Nephron progenitor cell (in vitro differentiated cells): ENCODE results near the gene EGLN2.

Source experiments
- DNase-seq: peaks from one replicate; pipeline ENCODE4 v3.0.0; 2021
- H3K27ac Mint-ChIP-seq: 2 replicates; pipeline ENCODE4 v1.8.0; 2021; ENCODE audit warnings: mild to moderate bottlenecking, moderate library complexity, mixed read lengths
- H3K27me3 Mint-ChIP-seq: 2 replicates; pipeline ENCODE4 v1.8.0; 2021; ENCODE audit warnings: mild to moderate bottlenecking, low read depth, mixed read lengths; ENCODE audit not compliant: poor library complexity
- H3K36me3 Mint-ChIP-seq: 2 replicates; pipeline ENCODE4 v1.8.0; 2021; ENCODE audit warnings: low read depth, mixed read lengths
- H3K4me1 Mint-ChIP-seq: 2 replicates; pipeline ENCODE4 v1.8.0; 2021; ENCODE audit warnings: mixed read lengths
- H3K4me3 Mint-ChIP-seq: 2 replicates; pipeline ENCODE4 v1.8.0; 2021; ENCODE audit warnings: mild to moderate bottlenecking, moderate library complexity, mixed read lengths
- H3K9me3 Mint-ChIP-seq: 2 replicates; pipeline ENCODE4 v1.8.0; 2021; ENCODE audit warnings: mild to moderate bottlenecking, moderate library complexity, mixed read lengths
- TF ChIP-seq, protein P1 (sequence below): fragments of 200-600 bp; sonication (generic); IDR thresholded peaks from 2 replicates; pipeline ENCODE4 v1.5.0; 2021; ENCODE audit warnings: antibody characterized with exemption

The EGLN2 gene

DNA sequence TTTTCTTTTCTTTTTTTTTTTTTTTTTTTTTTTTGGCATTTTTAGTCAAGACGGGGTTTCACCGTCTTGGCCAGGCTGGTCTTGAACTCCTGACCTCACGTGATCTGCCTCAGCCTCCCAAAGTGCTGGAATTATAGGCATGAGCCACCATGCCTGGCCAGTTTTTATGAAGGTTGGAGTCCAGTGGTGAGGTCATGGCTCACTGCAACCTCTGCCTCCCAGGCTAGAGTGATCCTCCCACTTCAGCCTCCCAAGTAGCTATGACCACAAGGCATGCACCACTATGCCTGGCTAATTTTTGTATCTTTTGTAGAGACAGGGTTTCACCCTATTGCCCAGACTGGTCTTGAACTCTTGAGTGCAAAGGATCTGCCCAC lies 43.8 kb upstream of the EGLN2 start:
- H3K9me3 Mint-ChIP-seq: no peaks in the 10 kb centered on the region
- no peak overlapping the region for H3K27ac Mint-ChIP-seq
- TF ChIP-seq, protein P1, sequence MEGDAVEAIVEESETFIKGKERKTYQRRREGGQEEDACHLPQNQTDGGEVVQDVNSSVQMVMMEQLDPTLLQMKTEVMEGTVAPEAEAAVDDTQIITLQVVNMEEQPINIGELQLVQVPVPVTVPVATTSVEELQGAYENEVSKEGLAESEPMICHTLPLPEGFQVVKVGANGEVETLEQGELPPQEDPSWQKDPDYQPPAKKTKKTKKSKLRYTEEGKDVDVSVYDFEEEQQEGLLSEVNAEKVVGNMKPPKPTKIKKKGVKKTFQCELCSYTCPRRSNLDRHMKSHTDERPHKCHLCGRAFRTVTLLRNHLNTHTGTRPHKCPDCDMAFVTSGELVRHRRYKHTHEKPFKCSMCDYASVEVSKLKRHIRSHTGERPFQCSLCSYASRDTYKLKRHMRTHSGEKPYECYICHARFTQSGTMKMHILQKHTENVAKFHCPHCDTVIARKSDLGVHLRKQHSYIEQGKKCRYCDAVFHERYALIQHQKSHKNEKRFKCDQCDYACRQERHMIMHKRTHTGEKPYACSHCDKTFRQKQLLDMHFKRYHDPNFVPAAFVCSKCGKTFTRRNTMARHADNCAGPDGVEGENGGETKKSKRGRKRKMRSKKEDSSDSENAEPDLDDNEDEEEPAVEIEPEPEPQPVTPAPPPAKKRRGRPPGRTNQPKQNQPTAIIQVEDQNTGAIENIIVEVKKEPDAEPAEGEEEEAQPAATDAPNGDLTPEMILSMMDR: no peak
- peaks cover 61% of the 10 kb centered on the region for H3K36me3 Mint-ChIP-seq
- no peak overlapping the region for H3K4me3 Mint-ChIP-seq
- H3K27me3 Mint-ChIP-seq: no peaks in the 10 kb centered on the region
- peaks cover 51% of the 10 kb centered on the region for H3K4me1 Mint-ChIP-seq
- DNase-seq: no peak

DNA sequence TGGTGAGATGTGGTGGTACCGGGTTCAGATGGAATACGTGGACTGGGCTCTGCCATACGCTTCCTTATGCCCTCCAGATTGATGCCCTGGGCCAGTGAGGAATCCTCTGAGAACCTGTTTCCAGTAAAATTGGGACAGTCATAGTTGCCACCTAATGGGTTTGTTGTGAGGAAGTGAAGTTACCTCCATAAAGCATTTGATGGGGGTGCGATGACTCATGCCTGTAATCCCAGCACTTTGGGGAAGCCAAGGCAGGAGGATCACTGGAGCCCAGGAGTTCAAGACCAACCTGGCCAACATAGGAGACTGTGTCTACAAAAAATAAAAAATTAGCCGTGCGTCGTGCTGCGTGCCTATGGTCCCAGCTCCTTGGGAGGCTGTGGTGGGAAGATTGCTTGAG lies 43.2 kb upstream of the EGLN2 start:
- Mint-ChIP-seq H3K36me3 (peaks cover 66% of the 10 kb centered on the region), H3K4me1 (peaks cover 49% of the 10 kb centered on the region), H3K4me3 (peak overlapping the region; percentile 40), H3K27ac (peak overlapping the region; percentile 87), H3K27me3 (no peaks in the 10 kb centered on the region), H3K9me3 (no peaks in the 10 kb centered on the region)
- DNase-seq: no peak
- TF ChIP-seq, protein P1: no peak

DNA sequence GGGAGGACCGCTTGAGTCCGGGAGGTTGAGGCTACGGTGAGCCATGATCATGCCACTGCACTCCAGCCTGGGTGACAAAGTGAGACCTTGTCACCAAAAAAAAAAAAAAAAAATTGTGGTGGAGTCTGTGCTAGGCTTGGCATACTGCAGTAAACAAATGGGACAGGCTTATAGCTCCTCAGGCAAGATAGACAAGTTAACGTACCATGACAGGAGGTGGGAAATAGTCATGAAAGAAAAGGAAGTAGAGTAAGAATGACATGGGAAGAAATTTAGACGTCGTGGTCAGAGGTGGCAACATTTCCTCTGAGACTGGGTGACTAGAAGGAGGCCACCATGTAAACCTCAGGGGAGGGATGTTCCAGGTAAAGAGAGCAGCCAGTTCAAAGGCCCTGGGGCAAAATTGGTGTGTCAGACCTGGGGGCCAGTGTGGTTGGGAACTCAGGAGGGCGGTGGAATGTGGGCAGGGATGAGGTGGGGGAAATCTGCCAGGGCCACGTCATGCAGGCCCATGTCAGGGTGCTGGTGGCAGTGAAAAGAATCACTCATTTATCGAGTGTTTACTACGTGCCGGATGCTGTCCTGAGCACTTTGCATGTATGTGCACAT lies 42.4 kb upstream of the EGLN2 start:
- H3K4me3 Mint-ChIP-seq: peak overlapping the region; percentile 29
- TF ChIP-seq, protein P1: no peak
- H3K4me1 Mint-ChIP-seq: peaks cover 43% of the 10 kb centered on the region
- no peaks in the 10 kb centered on the region for H3K9me3 Mint-ChIP-seq
- no peak for DNase-seq
- H3K27me3 Mint-ChIP-seq: no peaks in the 10 kb centered on the region
- H3K27ac Mint-ChIP-seq: peak overlapping the region; percentile 82
- H3K36me3 Mint-ChIP-seq: peaks cover 72% of the 10 kb centered on the region

DNA sequence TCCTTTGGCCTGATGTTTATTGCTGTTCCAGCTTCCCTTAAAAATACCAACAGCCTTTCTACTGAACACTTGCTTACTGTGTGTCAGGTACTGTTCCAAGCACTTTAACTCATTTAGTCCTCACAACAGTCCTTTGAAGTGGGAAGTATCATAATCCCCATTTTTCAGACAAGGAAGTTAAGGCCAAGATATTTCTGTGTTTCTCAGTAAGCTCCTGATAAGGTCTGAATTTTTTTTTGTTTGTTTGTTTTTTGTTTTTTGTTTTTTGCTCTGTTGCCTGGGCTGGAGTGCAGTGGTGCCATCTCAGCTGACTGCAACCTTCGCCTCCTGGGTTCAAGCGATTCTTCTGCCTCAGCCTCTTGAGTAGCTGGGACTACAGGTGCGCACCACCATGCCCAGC lies 40.5 kb upstream of the EGLN2 start:
- no peak for DNase-seq
- H3K27me3 Mint-ChIP-seq: no peaks in the 10 kb centered on the region
- no peak overlapping the region for H3K4me3 Mint-ChIP-seq
- TF ChIP-seq, protein P1: no peak
- H3K4me1 Mint-ChIP-seq: peaks cover 28% of the 10 kb centered on the region
- no peaks in the 10 kb centered on the region for H3K9me3 Mint-ChIP-seq
- peaks cover 76% of the 10 kb centered on the region for H3K36me3 Mint-ChIP-seq
- no peak overlapping the region for H3K27ac Mint-ChIP-seq

DNA sequence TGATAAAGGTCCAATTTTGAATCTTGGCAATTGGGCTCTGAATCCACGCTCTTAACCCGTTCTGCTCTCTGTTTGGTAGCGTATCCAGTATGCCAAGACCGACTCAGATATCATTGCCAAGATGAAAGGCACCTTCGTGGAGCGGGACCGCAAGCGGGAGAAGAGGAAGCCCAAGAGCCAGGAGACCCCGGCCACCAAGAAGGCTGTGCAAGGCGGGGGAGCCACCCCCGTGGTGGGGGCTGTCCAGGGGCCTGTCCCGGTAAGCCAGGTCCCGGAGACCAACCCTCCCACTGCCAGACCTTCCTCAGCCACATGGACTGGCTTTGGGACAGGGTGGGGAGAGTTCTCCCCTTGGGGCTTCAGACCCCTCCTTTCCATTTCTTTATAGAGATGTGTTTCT lies 39.6 kb upstream of the EGLN2 start:
- H3K4me3 Mint-ChIP-seq: no peak overlapping the region
- H3K27ac Mint-ChIP-seq: no peak overlapping the region
- DNase-seq: no peak
- peaks cover 21% of the 10 kb centered on the region for H3K4me1 Mint-ChIP-seq
- TF ChIP-seq, protein P1: no peak
- H3K36me3 Mint-ChIP-seq: peaks cover 81% of the 10 kb centered on the region
- H3K9me3 Mint-ChIP-seq: no peaks in the 10 kb centered on the region
- H3K27me3 Mint-ChIP-seq: no peaks in the 10 kb centered on the region

DNA sequence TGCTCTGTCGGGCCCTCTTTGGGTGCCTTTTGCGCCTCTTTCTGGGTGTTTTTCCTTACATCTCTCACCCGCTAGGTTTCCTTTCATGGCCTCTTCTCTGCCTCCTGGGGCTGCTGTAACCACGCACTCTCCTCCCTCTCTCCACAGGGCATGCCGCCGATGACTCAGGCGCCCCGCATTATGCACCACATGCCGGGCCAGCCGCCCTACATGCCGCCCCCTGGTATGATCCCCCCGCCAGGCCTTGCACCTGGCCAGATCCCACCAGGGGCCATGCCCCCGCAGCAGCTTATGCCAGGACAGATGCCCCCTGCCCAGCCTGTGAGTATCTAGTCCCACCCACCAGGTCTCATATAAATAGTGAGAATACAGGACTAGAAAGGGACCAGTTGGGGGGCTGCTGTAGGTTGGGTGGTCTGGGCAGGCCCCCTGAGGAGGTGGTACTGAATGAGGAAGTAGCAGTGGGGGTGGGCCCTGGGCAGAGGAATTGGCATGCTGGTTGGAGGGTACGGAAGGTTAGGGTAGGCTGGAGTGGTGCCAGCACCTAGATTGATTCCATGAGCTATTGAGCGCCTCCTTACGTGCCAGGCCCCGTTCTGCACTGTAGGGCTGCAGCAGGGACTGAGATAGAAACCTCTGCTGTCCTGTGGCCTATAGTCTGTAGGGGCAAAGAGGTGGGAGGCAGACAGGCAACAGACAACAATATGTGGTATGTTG lies 36.1 kb upstream of the EGLN2 start:
- peaks cover 73% of the 10 kb centered on the region for H3K36me3 Mint-ChIP-seq

More for the DNA sequence above, 36.1 kb upstream of the EGLN2 start:
- Mint-ChIP-seq H3K27ac (peak overlapping the region; percentile 80), H3K4me1 (no peaks in the 10 kb centered on the region), H3K9me3 (no peaks in the 10 kb centered on the region), H3K4me3 (no peak overlapping the region), H3K27me3 (no peaks in the 10 kb centered on the region)
- no peak for DNase-seq
- TF ChIP-seq, protein P1: no peak
